ENCODE measurements around the gene TSC22D2.

DNA sequence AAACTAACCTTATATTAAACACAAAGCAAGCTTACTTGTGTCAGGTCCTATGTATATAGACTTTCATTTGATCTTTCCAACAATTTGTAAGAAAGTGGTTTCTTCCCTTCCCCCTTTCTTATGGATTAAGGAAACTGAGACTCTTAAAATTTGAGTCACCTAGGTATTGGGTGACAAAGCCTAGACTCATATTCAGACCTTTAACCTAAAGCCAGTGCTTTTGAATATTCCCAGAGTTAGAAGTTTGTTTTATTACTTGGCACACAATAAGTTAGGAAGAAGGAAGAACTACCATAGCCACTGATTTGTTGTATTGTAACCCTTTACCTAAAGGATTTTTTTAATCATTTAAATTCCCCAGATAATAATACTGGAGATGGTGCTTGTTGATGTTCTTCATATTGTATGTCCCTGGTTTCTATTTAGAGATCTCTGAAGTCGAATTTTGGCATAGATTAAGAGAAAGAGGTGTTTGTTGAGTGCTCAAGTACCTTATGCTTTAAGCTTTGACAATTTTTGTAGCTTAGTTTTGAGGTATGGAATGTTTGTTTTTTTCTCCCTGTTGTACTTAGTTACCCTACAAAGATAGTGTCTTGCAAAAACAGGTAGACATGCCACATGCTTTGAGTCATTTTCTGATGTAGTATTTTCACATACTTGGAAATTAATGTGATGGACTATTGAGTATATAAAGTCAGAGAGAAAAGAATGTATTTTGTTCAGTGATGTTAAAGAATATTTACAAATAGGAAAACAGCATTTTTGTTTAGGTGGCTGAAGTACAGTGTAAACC lies 11.2 kb downstream of the TSC22D2 start:
- TF ChIP-seq POLR2A (IDR thresholded peaks at IDR 0.05): no peak
- TF ChIP-seq, protein P1, sequence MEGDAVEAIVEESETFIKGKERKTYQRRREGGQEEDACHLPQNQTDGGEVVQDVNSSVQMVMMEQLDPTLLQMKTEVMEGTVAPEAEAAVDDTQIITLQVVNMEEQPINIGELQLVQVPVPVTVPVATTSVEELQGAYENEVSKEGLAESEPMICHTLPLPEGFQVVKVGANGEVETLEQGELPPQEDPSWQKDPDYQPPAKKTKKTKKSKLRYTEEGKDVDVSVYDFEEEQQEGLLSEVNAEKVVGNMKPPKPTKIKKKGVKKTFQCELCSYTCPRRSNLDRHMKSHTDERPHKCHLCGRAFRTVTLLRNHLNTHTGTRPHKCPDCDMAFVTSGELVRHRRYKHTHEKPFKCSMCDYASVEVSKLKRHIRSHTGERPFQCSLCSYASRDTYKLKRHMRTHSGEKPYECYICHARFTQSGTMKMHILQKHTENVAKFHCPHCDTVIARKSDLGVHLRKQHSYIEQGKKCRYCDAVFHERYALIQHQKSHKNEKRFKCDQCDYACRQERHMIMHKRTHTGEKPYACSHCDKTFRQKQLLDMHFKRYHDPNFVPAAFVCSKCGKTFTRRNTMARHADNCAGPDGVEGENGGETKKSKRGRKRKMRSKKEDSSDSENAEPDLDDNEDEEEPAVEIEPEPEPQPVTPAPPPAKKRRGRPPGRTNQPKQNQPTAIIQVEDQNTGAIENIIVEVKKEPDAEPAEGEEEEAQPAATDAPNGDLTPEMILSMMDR (IDR thresholded peaks at IDR 0.05): no peak

All from right lobe of liver (tissue), 4 donors.